CD4-positive, alpha-beta T cell (primary cell): ENCODE data around the gene TM4SF5. TPM values are rescaled to one million over a fixed set of nuclear protein-coding genes. Genes with fewer than 3 reads are reported as not detected.

Experiments
- ATAC-seq: fragments of 200-7000 bp; cut with Tn5 transposase; one replicate; pipeline ENCODE4 v1.10.0; 2022; ENCODE audit warnings: mild to moderate bottlenecking; ENCODE audit not compliant: poor library complexity
- CTCF ChIA-PET: fragments of 350-600 bp; sonication (Branson Sonifier 250); formaldehyde crosslinking; loops from one replicate; lab custom pipeline; 2021; ENCODE audit warnings: antibody characterized with exemption, inconsistent platforms; lab: Charles Lee
- POLR2A ChIA-PET: fragments of 350-600 bp; sonication (Branson Sonifier 250); formaldehyde crosslinking; loops from one replicate; lab custom pipeline; 2021; ENCODE audit warnings: antibody characterized with exemption, inconsistent platforms; lab: Charles Lee
- DNase-seq, 14 experiments: peaks; one replicate each; pipeline ENCODE4 v3.0.0-alpha.2; 2013 to 2020; ENCODE audit warnings: mixed read lengths in 2 of 14
- H3K27ac ChIP-seq, 2 donors: one replicate each; pipeline versions ENCODE4 v1.5.1 to v1.7.0; 2013; ENCODE audit warnings: low read length in 2 of 2, low read depth in 1 of 2, mild to moderate bottlenecking in 1 of 2
- H3K27me3 ChIP-seq, 2 experiments: 1 replicate in 1 of 2; 2 replicates in 1 of 2; pipeline versions ENCODE4 v1.6.1 to v1.7.0; 2013; ENCODE audit warnings: low read length in 2 of 2, control low read depth in 1 of 2, mild to moderate bottlenecking in 1 of 2, moderate library complexity in 1 of 2; ENCODE audit not compliant: insufficient read depth in 2 of 2, control insufficient read depth in 1 of 2
- H3K36me3 ChIP-seq: one replicate; pipeline ENCODE4 v1.6.1; 2013; ENCODE audit warnings: low read length, control low read depth; ENCODE audit not compliant: insufficient read depth
- H3K4me1 ChIP-seq: one replicate; pipeline ENCODE4 v1.6.1; 2013; ENCODE audit warnings: low read length, control low read depth; ENCODE audit not compliant: insufficient read depth
- H3K4me3 ChIP-seq: one replicate; pipeline ENCODE4 v1.5.1; 2013; ENCODE audit warnings: mild to moderate bottlenecking, low read length, moderate library complexity
- H3K9me3 ChIP-seq, 2 experiments: 1 replicate in 1 of 2; 2 replicates in 1 of 2; pipeline versions ENCODE4 v1.6.1 to v1.7.0; 2013; ENCODE audit warnings: low read length in 2 of 2, mild to moderate bottlenecking in 2 of 2, control low read depth in 1 of 2, moderate library complexity in 1 of 2; ENCODE audit not compliant: control insufficient read depth in 1 of 2, insufficient read depth in 1 of 2
- H3K27ac Mint-ChIP-seq: one replicate; pipeline ENCODE4 v1.8.0; 2020; ENCODE audit warnings: mixed read lengths
- H3K27me3 Mint-ChIP-seq: one replicate; pipeline ENCODE4 v1.8.0; 2021; ENCODE audit warnings: mixed read lengths
- H3K36me3 Mint-ChIP-seq: one replicate; pipeline ENCODE4 v1.8.0; 2021; ENCODE audit warnings: low read depth, mixed read lengths
- H3K4me1 Mint-ChIP-seq: one replicate; pipeline ENCODE4 v1.8.0; 2021; ENCODE audit warnings: low read depth, mixed read lengths
- H3K4me3 Mint-ChIP-seq: one replicate; pipeline ENCODE4 v1.8.0; 2020; ENCODE audit warnings: mild to moderate bottlenecking, mixed read lengths
- H3K9me3 Mint-ChIP-seq: one replicate; pipeline ENCODE4 v1.8.0; 2020; ENCODE audit warnings: mixed read lengths
- intact Hi-C, 2 experiments: fragments of 100-400 bp; cut with DNase I in 1 of 2; cut with micrococcal nuclease in 1 of 2; formaldehyde crosslinking; loops; one replicate each; pipeline versions ENCODE4 v1.15.1 to v1.9.0; 2023 to 2025; cut with DNase I, micrococcal nuclease
- polyA plus RNA-seq, 2 donors: library from polyadenylated mRNA; unstranded; fragments of 120-200 nt; gene quantifications; one replicate each; pipeline ENCODE4 v1.2.1, GENCODE V29; 2013
- total RNA-seq, 174 experiments: library from RNA in 2 of 174; stranded (reverse) in 2 of 174; gene quantifications; one replicate each; pipeline ENCODE4 v1.2.3 and lab custom pipeline; 2021 to 2026
- TF ChIP-seq, protein P1 (sequence below): fragments of 200-600 bp; IDR thresholded peaks from one replicate; pipeline ENCODE4 v1.8.0; 2022; ENCODE audit warnings: antibody characterized with exemption, mild to moderate bottlenecking

The TM4SF5 gene, protein sequence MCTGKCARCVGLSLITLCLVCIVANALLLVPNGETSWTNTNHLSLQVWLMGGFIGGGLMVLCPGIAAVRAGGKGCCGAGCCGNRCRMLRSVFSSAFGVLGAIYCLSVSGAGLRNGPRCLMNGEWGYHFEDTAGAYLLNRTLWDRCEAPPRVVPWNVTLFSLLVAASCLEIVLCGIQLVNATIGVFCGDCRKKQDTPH
- not detected for total RNA-seq
- polyA plus RNA-seq (2013, experiment 1 of 2): not detected
- not detected for polyA plus RNA-seq (2013, experiment 2 of 2)
- 0 to 0.14 (median 0) reads per million in 172 experiments for total RNA-seq (lab: John Stamatoyannopoulos, UW)

DNA sequence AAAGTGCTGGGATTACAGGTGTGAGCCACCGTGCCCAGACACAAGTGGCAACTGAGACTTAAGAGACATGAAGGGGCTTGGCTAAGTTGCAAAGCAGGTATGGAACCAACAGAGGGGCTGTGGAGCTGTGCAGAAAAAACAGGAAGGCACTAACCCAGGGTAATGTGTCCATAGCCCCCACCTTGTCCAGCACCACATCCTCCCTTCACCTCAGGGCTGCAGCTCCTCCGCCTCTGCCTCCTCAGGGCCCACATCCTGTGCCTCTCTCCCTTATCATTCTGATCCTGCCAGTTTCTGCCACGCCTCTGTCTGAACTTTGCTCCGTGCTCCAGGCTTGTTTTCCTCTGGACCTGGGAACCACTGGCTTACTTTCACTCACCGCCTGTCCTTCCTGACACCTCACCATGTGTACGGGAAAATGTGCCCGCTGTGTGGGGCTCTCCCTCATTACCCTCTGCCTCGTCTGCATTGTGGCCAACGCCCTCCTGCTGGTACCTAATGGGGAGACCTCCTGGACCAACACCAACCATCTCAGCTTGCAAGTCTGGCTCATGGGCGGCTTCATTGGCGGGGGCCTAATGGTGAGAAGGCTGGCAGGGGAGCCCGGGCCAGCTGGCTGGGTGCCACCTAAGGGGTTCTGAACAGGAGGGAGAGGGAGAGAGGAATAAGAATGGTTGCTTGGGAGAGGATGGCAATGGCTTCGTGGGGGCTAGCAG is at the start of gene TM4SF5:
Gene TM4SF5 (plus strand): TSS at position 368 of the 716 bp plus-strand sequence. CDS start 37 bp downstream, at position 405.
- Histone ChIP-seq H3K4me3 (no peak within 1 kb of the TSS), H3K4me1 (peaks cover 10% of the 10 kb centered on the region), H3K36me3 (no peaks in the 10 kb centered on the region), H3K27ac (no peak within 1 kb of the TSS), H3K9me3 (no peaks in the 10 kb centered on the region), H3K27me3 (peaks cover 0 to 3% of the 10 kb centered on the region in 2 experiments)
- CTCF ChIA-PET: interaction anchor here (1.3 kb wide), 1 partner anchor 18 kb away, joined by 5 read pairs; no protein-coding TSS in a partner anchor
- no peaks in the 10 kb centered on the region for H3K36me3 Mint-ChIP-seq
- TF ChIP-seq, protein P1, sequence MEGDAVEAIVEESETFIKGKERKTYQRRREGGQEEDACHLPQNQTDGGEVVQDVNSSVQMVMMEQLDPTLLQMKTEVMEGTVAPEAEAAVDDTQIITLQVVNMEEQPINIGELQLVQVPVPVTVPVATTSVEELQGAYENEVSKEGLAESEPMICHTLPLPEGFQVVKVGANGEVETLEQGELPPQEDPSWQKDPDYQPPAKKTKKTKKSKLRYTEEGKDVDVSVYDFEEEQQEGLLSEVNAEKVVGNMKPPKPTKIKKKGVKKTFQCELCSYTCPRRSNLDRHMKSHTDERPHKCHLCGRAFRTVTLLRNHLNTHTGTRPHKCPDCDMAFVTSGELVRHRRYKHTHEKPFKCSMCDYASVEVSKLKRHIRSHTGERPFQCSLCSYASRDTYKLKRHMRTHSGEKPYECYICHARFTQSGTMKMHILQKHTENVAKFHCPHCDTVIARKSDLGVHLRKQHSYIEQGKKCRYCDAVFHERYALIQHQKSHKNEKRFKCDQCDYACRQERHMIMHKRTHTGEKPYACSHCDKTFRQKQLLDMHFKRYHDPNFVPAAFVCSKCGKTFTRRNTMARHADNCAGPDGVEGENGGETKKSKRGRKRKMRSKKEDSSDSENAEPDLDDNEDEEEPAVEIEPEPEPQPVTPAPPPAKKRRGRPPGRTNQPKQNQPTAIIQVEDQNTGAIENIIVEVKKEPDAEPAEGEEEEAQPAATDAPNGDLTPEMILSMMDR: no peak
- intact Hi-C loops: no loop called here
- ATAC-seq (peak; percentile 46), DNase-seq (peak in 1 of 14 experiments; percentile 51)
- POLR2A ChIA-PET: interaction anchor here (2.1 kb wide), 1 partner anchor 19 kb away, joined by 8 read pairs; no protein-coding TSS in a partner anchor
- H3K27me3 Mint-ChIP-seq: peaks cover 16% of the 10 kb centered on the region
- no peak within 1 kb of the TSS for H3K4me3 Mint-ChIP-seq
- peaks cover 7% of the 10 kb centered on the region for H3K4me1 Mint-ChIP-seq
- no peaks in the 10 kb centered on the region for H3K9me3 Mint-ChIP-seq
- H3K27ac Mint-ChIP-seq: no peak within 1 kb of the TSS

DNA sequence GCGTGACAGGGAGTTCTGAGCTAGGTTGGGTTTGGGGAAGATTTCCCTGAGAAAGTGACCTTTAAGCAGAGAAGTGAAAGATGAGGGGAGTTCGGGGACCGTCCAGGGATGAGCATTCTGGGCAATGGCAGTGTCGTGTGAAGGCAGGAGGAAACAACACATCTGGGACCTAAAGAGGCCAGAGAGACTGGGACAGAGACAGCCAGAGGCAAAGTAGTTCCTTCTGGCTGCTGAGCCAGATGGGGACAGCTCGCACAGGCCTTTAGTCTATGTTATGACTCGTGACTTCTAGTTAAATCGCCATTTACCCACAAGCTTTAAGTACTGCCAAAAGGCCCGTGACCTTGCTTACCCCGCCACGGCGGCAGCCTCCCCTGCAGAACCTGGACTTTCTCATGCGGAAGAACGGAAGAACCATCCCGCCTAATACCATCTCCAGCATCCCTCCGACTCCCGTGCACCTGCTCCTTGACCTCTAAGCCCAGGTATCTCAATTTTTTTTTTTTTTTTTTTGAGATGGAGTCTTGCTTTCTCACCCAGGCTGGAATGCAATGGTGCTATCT is 48.9 kb upstream of the TM4SF5 start:
- no peaks in the 10 kb centered on the region for H3K27me3 ChIP-seq
- no peak overlapping the region for H3K4me3 ChIP-seq
- TF ChIP-seq, protein P1: no peak
- no peaks in the 10 kb centered on the region for H3K9me3 ChIP-seq
- ATAC-seq (no peak), DNase-seq (no peak)
- no peaks in the 10 kb centered on the region for H3K9me3 Mint-ChIP-seq
- peaks cover 42% of the 10 kb centered on the region for H3K36me3 Mint-ChIP-seq
- no peaks in the 10 kb centered on the region for H3K27me3 Mint-ChIP-seq
- peaks cover 6% of the 10 kb centered on the region for H3K4me1 ChIP-seq
- ChIA-PET CTCF (interaction anchor here (1.0 to 1.5 kb wide), 2 partner anchors 12 to 67 kb away, joined by 3 to 4 read pairs; partner anchors contain the start of gene ARRB2), POLR2A (interaction anchor here (0.5 kb wide), 1 partner anchor 16 kb away, joined by 3 read pairs; no protein-coding TSS in a partner anchor)
- H3K27ac ChIP-seq: no peak overlapping the region
- H3K4me3 Mint-ChIP-seq: no peak overlapping the region
- intact Hi-C loops: no loop called here
- H3K4me1 Mint-ChIP-seq: peaks cover 7% of the 10 kb centered on the region
- peaks cover 37% of the 10 kb centered on the region for H3K36me3 ChIP-seq
- H3K27ac Mint-ChIP-seq: no peak overlapping the region

DNA sequence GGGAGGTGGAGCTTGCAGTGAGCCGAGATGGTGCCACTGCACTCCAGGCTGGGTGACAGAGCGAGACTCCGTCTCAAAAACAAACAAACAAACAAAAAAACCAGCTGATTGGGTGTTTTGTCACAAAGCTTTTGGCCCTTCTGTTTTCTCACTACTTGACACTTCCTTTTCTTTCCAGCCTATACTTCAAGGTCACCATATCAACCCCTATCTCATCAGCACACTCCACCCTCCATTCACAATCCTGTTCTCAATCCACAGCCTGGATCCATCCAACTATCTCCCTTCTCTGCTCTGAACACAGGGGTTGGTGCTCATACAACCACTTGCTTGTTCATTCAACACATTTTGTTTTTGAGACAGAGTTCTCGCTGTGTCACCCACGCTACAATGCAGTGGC is 47.0 kb upstream of the TM4SF5 start:
- Mint-ChIP-seq H3K27me3 (no peaks in the 10 kb centered on the region), H3K4me3 (no peak overlapping the region), H3K36me3 (peaks cover 24% of the 10 kb centered on the region), H3K27ac (no peak overlapping the region), H3K9me3 (no peaks in the 10 kb centered on the region), H3K4me1 (peaks cover 7% of the 10 kb centered on the region)
- Histone ChIP-seq H3K27ac (no peak overlapping the region), H3K4me1 (peaks cover 3% of the 10 kb centered on the region), H3K4me3 (no peak overlapping the region), H3K27me3 (no peaks in the 10 kb centered on the region), H3K9me3 (no peaks in the 10 kb centered on the region), H3K36me3 (peaks cover 18% of the 10 kb centered on the region)
- POLR2A ChIA-PET: no interaction called here
- DNase-seq (no peak), ATAC-seq (no peak)
- TF ChIP-seq, protein P1: no peak
- CTCF ChIA-PET: interaction anchor here (1.1 kb wide), 1 partner anchor 65 kb away, joined by 3 read pairs; no protein-coding TSS in a partner anchor
- intact Hi-C loops: no loop called here
